HCT116 (cell line): ENCODE measurements around the gene LRR1. TPM values are rescaled to one million over a fixed set of nuclear protein-coding genes. Genes with fewer than 3 reads are reported as not detected.

Experiments used
- ATAC-seq: fragments of 200-7000 bp; cut with Tn5 transposase; 2 replicates; pipeline ENCODE4 v1.9.1; 2020; ENCODE audit warnings: mild to moderate bottlenecking, moderate library complexity
- BruUV-seq: library from RNA; stranded (reverse); fragments of 400-500 nt; replicated peaks from 2 replicates; lab custom pipeline; 2021; lab: Mats Ljungman, UMichigan
- CTCF ChIA-PET: fragments of 300-600 bp; sonication (Branson Sonifier 250); formaldehyde crosslinking; loops from one replicate; lab custom pipeline; 2021; ENCODE audit warnings: antibody characterized with exemption; lab: Charles Lee
- POLR2A ChIA-PET: fragments of 300-600, 350-600 bp; sonication (Branson Sonifier 250); formaldehyde crosslinking; loops from one replicate; lab custom pipeline; 2021; ENCODE audit warnings: antibody characterized with exemption; lab: Charles Lee
- RAD21 ChIA-PET, 2 experiments: fragments of 300-600 bp; sonication (Branson Sonifier 250); formaldehyde crosslinking; loops; one replicate each; lab custom pipeline; 2023; ENCODE audit warnings: low total read pairs in 2 of 2; ENCODE audit not compliant: uncharacterized antibody in 2 of 2, unreplicated experiment in 2 of 2, low non-redundant PET in 1 of 2; lab: Charles Lee
- DNase-seq: peaks from one replicate; pipeline ENCODE4 v3.0.0-alpha.2; 2010; ENCODE audit warnings: low read depth, low spot score
- H2AFZ ChIP-seq: fragments of 200-600 bp; shearing (Covaris generic), sonication (generic); 2 replicates; pipeline ENCODE4 v1.6.1; 2017; ENCODE audit warnings: low read depth, mixed run types, mixed read lengths, antibody characterized with exemption, low read length; ENCODE audit not compliant: poor library complexity, severe bottlenecking
- H3K27ac ChIP-seq: 2 replicates; pipeline ENCODE4 v1.5.1; 2012; ENCODE audit warnings: low read depth, low read length
- H3K27me3 ChIP-seq: fragments of 200-600 bp; sonication (generic); 2 replicates; pipeline ENCODE4 v1.6.1; 2016; ENCODE audit warnings: mixed run types, low read length, mixed read lengths; ENCODE audit not compliant: insufficient read depth
- H3K36me3 ChIP-seq, 2 experiments: fragments of 200-500 bp in 1 of 2; fragments of 200-600 bp in 1 of 2; sonication (Bioruptor generic) in 1 of 2; sonication (generic) in 1 of 2; 2 replicates each; pipeline versions ENCODE4 v1.5.1 to v1.6.1; 2014 to 2016; ENCODE audit warnings: low read length in 2 of 2, inconsistent platforms in 1 of 2, mixed read lengths in 1 of 2, mixed run types in 1 of 2; ENCODE audit not compliant: insufficient read depth in 2 of 2, control insufficient read depth in 1 of 2
- H3K4me1 ChIP-seq, 2 experiments: fragments of 200-600 bp in 1 of 2; sonication (generic) in 1 of 2; 2 replicates each; pipeline versions ENCODE4 v1.5.1 to v1.6.1; 2012 to 2017; ENCODE audit warnings: low read length in 2 of 2, inconsistent platforms in 1 of 2, mild to moderate bottlenecking in 1 of 2, mixed read lengths in 1 of 2, mixed run types in 1 of 2, moderate library complexity in 1 of 2; ENCODE audit not compliant: insufficient read depth in 2 of 2, control insufficient read depth in 1 of 2
- H3K4me2 ChIP-seq: fragments of 200-600 bp; sonication (generic); 2 replicates; pipeline ENCODE4 v1.6.1; 2017; ENCODE audit warnings: mixed run types, low read length, mixed read lengths
- H3K4me3 ChIP-seq, 2 experiments: fragments of 200-600 bp in 1 of 2; sonication (generic) in 1 of 2; replicated peaks in 1 of 2; 2 replicates each; pipeline ENCODE4 v1.5.1; 2011 to 2016; ENCODE audit warnings: low read length in 2 of 2, control low read depth in 1 of 2, low read depth in 1 of 2, mild to moderate bottlenecking in 1 of 2, mixed read lengths in 1 of 2, mixed run types in 1 of 2
- H3K79me2 ChIP-seq: fragments of 200-600 bp; sonication (generic); 2 replicates; pipeline ENCODE4 v1.6.1; 2017; ENCODE audit warnings: mild to moderate bottlenecking, mixed run types, low read length, moderate library complexity, mixed read lengths; ENCODE audit not compliant: insufficient read depth
- H3K9ac ChIP-seq: fragments of 200-600 bp; sonication (generic); 2 replicates; pipeline ENCODE4 v1.6.1; 2016; ENCODE audit warnings: low read length, mixed read lengths
- H3K9me2 ChIP-seq: fragments of 200-600 bp; sonication (generic), shearing (Covaris generic); 2 replicates; pipeline ENCODE4 v1.6.1; 2017; ENCODE audit warnings: mixed run types, mild to moderate bottlenecking, moderate library complexity; ENCODE audit not compliant: insufficient read depth
- H3K9me3 ChIP-seq, 2 experiments: fragments of 200-500 bp in 1 of 2; fragments of 200-600 bp in 1 of 2; sonication (Bioruptor generic) in 1 of 2; sonication (generic) in 1 of 2; 2 replicates each; pipeline ENCODE4 v1.6.1; 2014 to 2017; ENCODE audit warnings: low read length in 2 of 2, mixed read lengths in 2 of 2, inconsistent platforms in 1 of 2, low read depth in 1 of 2, mild to moderate bottlenecking in 1 of 2, mixed run types in 1 of 2, moderate library complexity in 1 of 2; ENCODE audit not compliant: control insufficient read depth in 1 of 2, insufficient read depth in 1 of 2
- H4K20me1 ChIP-seq: fragments of 200-600 bp; sonication (generic), shearing (Covaris generic); 2 replicates; pipeline ENCODE4 v1.6.1; 2017; ENCODE audit warnings: mixed run types, mild to moderate bottlenecking, moderate library complexity; ENCODE audit not compliant: insufficient read depth
- CEBPB ChIP-seq: IDR thresholded peaks from 2 replicates; pipeline ENCODE4 v1.6.1; 2012; ENCODE audit warnings: low read depth
- FOSL1 ChIP-seq: IDR thresholded peaks from 2 replicates; pipeline ENCODE4 v1.6.1; 2012; ENCODE audit warnings: low read depth
- POLR2A ChIP-seq: IDR thresholded peaks from 2 replicates; pipeline ENCODE4 v1.7.0; 2011; ENCODE audit warnings: borderline replicate concordance; ENCODE audit not compliant: insufficient read depth, insufficient read length; ENCODE audit errors: extremely low read depth
- SIN3A ChIP-seq: IDR thresholded peaks from 2 replicates; pipeline ENCODE4 v1.6.1; 2012; ENCODE audit warnings: low read depth
- ZFX ChIP-seq: fragments of 450-650 bp; IDR thresholded peaks from 2 replicates; pipeline ENCODE4 v1.6.1; 2017
- ZNF274 ChIP-seq: fragments of 200-500 bp; sonication (Bioruptor generic); IDR thresholded peaks from 2 replicates; pipeline ENCODE4 v1.6.1; 2014; ENCODE audit warnings: mild to moderate bottlenecking, low read depth, low read length, inconsistent platforms
- intact Hi-C: fragments of 100-400 bp; cut with micrococcal nuclease; formaldehyde crosslinking; loops from 2 replicates; pipeline ENCODE4 v1.10.0; 2022
- total RNA-seq: library from RNA; stranded (reverse); gene quantifications from one replicate; pipeline ENCODE4 v1.2.1, GENCODE V29; 2021; ENCODE audit not compliant: unreplicated experiment

Gene LRR1
- total RNA-seq, 1 experiment from 2014 or later, result 34.6 TPM

DNA sequence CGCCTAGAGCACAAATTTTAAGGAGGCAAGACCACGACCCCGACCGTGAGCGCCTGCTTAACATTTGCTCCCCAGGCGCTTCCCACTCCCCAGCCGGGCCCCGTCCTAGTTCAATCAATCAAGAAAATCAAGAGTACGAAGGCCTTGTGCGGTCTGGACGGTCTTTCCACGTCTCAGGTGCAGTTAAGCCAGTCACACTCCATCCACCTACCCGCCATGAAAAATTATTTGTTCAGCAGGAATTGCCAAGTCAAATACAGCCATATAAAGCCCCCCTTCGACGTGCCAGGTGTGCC, 603 bp upstream of the LRR1 start:
- Histone ChIP-seq H3K9me2 (no peaks in the 10 kb centered on the region), H3K79me2 (peaks cover 53% of the 10 kb centered on the region), H3K4me2 (peak overlapping the region; percentile 95), H3K9me3 (no peaks in the 10 kb centered on the region), H3K4me1 (peaks cover 26 to 47% of the 10 kb centered on the region in 2 experiments), H2AFZ (no peak overlapping the region), H3K36me3 (peaks cover 0 to 2% of the 10 kb centered on the region in 2 experiments; a peak in 1 of 4 replicates), H4K20me1 (no peaks in the 10 kb centered on the region), H3K27ac (peak overlapping the region; percentile 99), H3K9ac (peak overlapping the region; percentile 100), H3K4me3 (peak overlapping the region; percentile 94 to 99), H3K27me3 (no peaks in the 10 kb centered on the region)
- ATAC-seq (no peak; the same call in 1 of the 2 replicates), DNase-seq (no peak)
- ChIA-PET CTCF (interaction anchor here (2.2 kb wide), 1 partner anchor 12 kb away, joined by 9 read pairs; the partner anchor contains the start of gene RPS29), POLR2A (interaction anchor here (0.6 to 1.6 kb wide), 4 partner anchors 8 to 22 kb away, joined by 3 to 12 read pairs (median 6); partner anchors contain the start of genes MGAT2, RPL36AL and RPS29), RAD21 (no interaction called here)
- no TSS peak for BruUV-seq
- no peak for TF ChIP-seq CEBPB
- TF ChIP-seq POLR2A, result no peak
- 0 out of 2 replicates have a peak, but pooled peaks have one; percentile 54 for TF ChIP-seq ZFX
- TF ChIP-seq FOSL1, result no peak
- intact Hi-C loops, result no loop called here

DNA sequence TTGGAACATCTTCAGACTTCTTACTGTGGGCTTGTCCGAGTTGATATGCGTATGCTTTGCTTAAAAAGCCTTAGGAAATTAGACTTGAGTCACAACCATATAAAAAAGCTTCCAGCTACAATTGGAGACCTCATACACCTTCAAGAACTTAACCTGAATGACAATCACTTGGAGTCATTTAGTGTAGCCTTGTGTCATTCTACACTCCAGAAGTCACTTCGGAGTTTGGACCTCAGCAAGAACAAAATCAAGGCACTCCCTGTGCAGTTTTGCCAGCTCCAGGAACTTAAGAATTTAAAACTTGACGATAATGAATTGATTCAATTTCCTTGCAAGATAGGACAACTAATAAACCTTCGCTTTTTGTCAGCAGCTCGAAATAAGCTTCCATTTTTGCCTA, 8.8 kb downstream of the LRR1 start:
- no peaks in the 10 kb centered on the region for H3K27me3 ChIP-seq
- no peak overlapping the region for H2AFZ ChIP-seq
- H3K27ac ChIP-seq, result no peak overlapping the region
- POLR2A ChIA-PET, result no interaction called here
- no TSS peak for BruUV-seq
- H3K36me3 ChIP-seq, result peaks cover 4 to 16% of the 10 kb centered on the region in 2 experiments; a peak in 3 of 4 replicates
- H3K4me1 ChIP-seq, result no peaks in the 10 kb centered on the region
- H3K79me2 ChIP-seq, result peaks cover 40% of the 10 kb centered on the region
- ATAC-seq (no peak), DNase-seq (no peak)
- H3K9me2 ChIP-seq, result no peaks in the 10 kb centered on the region
- no peak overlapping the region for H3K4me3 ChIP-seq
- H3K9me3 ChIP-seq, result no peaks in the 10 kb centered on the region
- H3K4me2 ChIP-seq, result no peak overlapping the region
- no peak overlapping the region for H3K9ac ChIP-seq
- RAD21 ChIA-PET, result no interaction called here
- intact Hi-C loops, result no loop called here
- CTCF ChIA-PET, result no interaction called here
- H4K20me1 ChIP-seq, result no peaks in the 10 kb centered on the region
- TF ChIP-seq SIN3A (no peak), ZNF274 (no peak)
